HG03571 (cell line): ENCODE measurements around the gene NOD2.

Source experiments
- ATAC-seq: cut with Tn5 transposase; IDR thresholded peaks from one replicate; pipeline ENCODE4 v1.9.1; 2021; ENCODE audit not compliant: unreplicated experiment

Gene NOD2

GRCh38 chr16:50778284-50779163 is 85.1 kb downstream of the NOD2 start:
- ATAC-seq: no peak

DNA sequence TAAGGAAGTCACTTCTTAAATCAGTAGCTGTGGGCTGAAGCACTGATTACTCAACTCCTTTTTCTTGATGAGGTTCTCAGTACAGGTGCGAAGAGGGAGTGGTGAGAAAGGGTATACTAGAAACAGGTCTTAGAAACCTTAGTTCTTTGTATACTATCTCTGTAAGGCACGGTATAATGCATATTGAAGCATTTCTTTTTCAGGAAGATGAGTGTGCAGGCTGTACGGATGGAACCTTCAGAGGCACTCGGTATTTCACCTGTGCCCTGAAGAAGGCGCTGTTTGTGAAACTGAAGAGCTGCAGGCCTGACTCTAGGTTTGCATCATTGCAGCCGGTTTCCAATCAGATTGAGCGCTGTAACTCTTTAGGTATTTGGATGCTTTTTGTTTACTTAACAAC is 87.6 kb downstream of the NOD2 start:
- ATAC-seq: no peak

DNA sequence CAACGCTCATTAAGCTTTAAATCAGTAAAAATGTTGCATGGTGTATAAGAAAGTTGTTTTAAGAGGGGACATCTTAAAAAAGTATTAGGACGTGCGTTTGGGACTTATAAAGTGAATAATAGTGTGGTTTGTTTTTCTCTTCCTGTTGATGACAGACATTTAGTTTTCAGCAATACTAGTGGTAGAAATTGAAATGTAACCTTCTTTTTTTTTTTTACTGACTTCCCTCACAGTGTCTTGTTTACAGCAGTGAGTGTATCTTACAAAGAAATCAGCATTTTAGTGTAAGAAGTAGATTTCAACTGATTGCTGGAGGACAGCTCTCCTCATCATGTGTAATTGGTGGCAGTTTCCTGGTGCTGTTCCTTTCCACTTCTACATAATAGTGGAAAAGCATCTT is 88.1 kb downstream of the NOD2 start:
- no peak for ATAC-seq
